ENCODE data around the gene DOC2B. TPM values are rescaled to one million over a fixed set of nuclear protein-coding genes. Genes with fewer than 3 reads are reported as not detected.

The DOC2B gene
- polyA plus RNA-seq, 1 donor from 2014 or later, result 4.8 TPM

GRCh38 chr17:214881-215331, 33.5 kb upstream of the DOC2B start:
- H3K4me3 ChIP-seq (ENCODE audit: low read length), result no peak overlapping the region
- H3K4me2 ChIP-seq (ENCODE audit: low read length), result no peak overlapping the region
- H4K20me1 ChIP-seq (ENCODE audit: insufficient read depth), result no peaks in the 10 kb centered on the region
- no peak overlapping the region for H2AFZ ChIP-seq (ENCODE audit: low read depth, low read length)
- H3K27me3 ChIP-seq (ENCODE audit: insufficient read depth, low read depth, low read length), result no peaks in the 10 kb centered on the region
- H3K27ac ChIP-seq (ENCODE audit: low read length), result no peak overlapping the region
- H3K9me2 ChIP-seq (ENCODE audit: insufficient read depth, low read length), result no peaks in the 10 kb centered on the region
- TF ChIP-seq REST (IDR thresholded peaks at IDR 0.05; ENCODE audit: borderline replicate concordance), result no peak
- TF ChIP-seq CTCF (IDR thresholded peaks at IDR 0.05; ENCODE audit: poor library complexity, severe bottlenecking), result no peak
- no peak for TF ChIP-seq SMC3 (conservative IDR thresholded peaks at IDR 0.05; ENCODE audit: poor library complexity)
- TF ChIP-seq RAD21 (conservative IDR thresholded peaks at IDR 0.05), result no peak
- no peak for TF ChIP-seq MXI1 (conservative IDR thresholded peaks at IDR 0.05; ENCODE audit: poor library complexity, severe bottlenecking)
- no peak for TF ChIP-seq TAF1 (IDR thresholded peaks at IDR 0.05; ENCODE audit: low read depth)
- no peak for TF ChIP-seq POLR2AphosphoS5 (IDR thresholded peaks at IDR 0.05)
- no peak for TF ChIP-seq EZH2 (IDR thresholded peaks at IDR 0.05; ENCODE audit: borderline replicate concordance, insufficient read depth, low read length, poor library complexity, severe bottlenecking)
- TF ChIP-seq EP300 (conservative IDR thresholded peaks at IDR 0.05; ENCODE audit: poor library complexity, severe bottlenecking), result no peak
- no peaks in the 10 kb centered on the region for H3K36me3 ChIP-seq (ENCODE audit: insufficient read depth, low read length)
- H3F3A ChIP-seq (ENCODE audit: insufficient read depth, low read length, poor library complexity, severe bottlenecking), result no peaks in the 10 kb centered on the region
- H3K9me3 ChIP-seq (ENCODE audit: low read length), result no peaks in the 10 kb centered on the region
- H3K79me2 ChIP-seq (replicated peaks; ENCODE audit: insufficient read depth, low read length), result no peaks in the 10 kb centered on the region
- H3K9ac ChIP-seq (ENCODE audit: low read length), result no peak overlapping the region

- H3K79me2 ChIP-seq (replicated peaks; ENCODE audit: insufficient read depth, low read length), result no peaks in the 10 kb centered on the region
- H4K20me1 ChIP-seq (ENCODE audit: insufficient read depth), result no peaks in the 10 kb centered on the region
- H2AFZ ChIP-seq (ENCODE audit: low read depth, low read length), result no peak overlapping the region
- H3K9me3 ChIP-seq (ENCODE audit: low read length), result no peaks in the 10 kb centered on the region
- H3K36me3 ChIP-seq (ENCODE audit: insufficient read depth, low read length), result no peaks in the 10 kb centered on the region
- no peak overlapping the region for H3K9ac ChIP-seq (ENCODE audit: low read length)
- H3K27me3 ChIP-seq (ENCODE audit: insufficient read depth, low read depth, low read length), result no peaks in the 10 kb centered on the region
- no peak overlapping the region for H3K4me3 ChIP-seq (ENCODE audit: low read length)
- H3K4me2 ChIP-seq (ENCODE audit: low read length), result no peak overlapping the region
- no peaks in the 10 kb centered on the region for H3K9me2 ChIP-seq (ENCODE audit: insufficient read depth, low read length)
- TF ChIP-seq SMC3 (conservative IDR thresholded peaks at IDR 0.05; ENCODE audit: poor library complexity), result no peak
- no peak for TF ChIP-seq RAD21 (conservative IDR thresholded peaks at IDR 0.05)
- no peak for TF ChIP-seq MXI1 (conservative IDR thresholded peaks at IDR 0.05; ENCODE audit: poor library complexity, severe bottlenecking)
- no peak for TF ChIP-seq EZH2 (IDR thresholded peaks at IDR 0.05; ENCODE audit: borderline replicate concordance, insufficient read depth, low read length, poor library complexity, severe bottlenecking)
- no peak for TF ChIP-seq REST (IDR thresholded peaks at IDR 0.05; ENCODE audit: borderline replicate concordance)
- TF ChIP-seq EP300 (conservative IDR thresholded peaks at IDR 0.05; ENCODE audit: poor library complexity, severe bottlenecking), result no peak
- TF ChIP-seq CTCF (IDR thresholded peaks at IDR 0.05; ENCODE audit: poor library complexity, severe bottlenecking), result no peak
- no peaks in the 10 kb centered on the region for H3F3A ChIP-seq (ENCODE audit: insufficient read depth, low read length, poor library complexity, severe bottlenecking)
- H3K27ac ChIP-seq (ENCODE audit: low read length), result no peak overlapping the region
These were observed 32.0 kb upstream of the DOC2B start for GRCh38 chr17:213286-214105.

Data from neural cell (in vitro differentiated cells).